ENCODE results near the gene CASTOR1.

CASTOR1 gene

GRCh38 chr22:30263883-30264282, 25.4 kb downstream of the CASTOR1 start:
- DNase-seq (ENCODE audit: low spot score): no peak

DNA sequence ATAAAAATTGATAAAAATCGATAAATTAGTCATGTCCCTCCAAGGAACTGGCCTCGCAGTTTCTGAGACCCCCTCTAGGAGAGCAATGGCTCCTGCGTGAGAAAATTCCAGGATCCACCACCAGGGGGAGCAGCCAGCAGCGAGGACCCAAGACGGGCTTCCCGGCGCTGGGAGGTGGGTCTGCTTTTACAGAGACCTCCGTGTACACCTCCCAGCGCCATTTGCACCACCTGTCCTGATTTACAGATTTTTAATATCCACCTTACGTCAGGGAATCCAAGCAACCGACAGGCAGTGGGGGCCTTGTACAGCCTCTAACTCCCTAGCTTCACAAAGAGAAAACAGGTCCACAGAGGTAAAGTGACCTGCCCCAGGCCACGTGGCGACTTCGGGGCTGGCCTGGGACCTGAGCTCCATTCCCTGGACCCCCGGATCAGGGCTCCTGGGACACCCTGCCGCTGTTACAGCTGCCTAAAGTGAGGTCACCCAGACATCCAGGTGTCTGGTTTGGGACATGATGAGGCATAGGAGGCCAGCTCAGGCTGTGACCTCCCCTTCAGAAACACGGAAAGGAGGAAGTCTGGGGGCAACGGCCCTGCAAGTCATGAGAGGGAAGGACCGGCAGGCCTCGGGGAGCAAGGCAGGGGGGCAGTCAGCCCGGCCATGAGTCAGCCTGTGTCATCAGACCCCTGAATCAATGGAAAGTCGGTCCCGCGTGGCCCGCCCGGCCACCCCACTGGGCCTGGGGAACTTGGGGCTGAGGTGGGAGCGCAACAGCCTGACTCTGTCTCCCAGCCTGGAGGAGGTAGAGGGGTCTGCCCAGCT, 26.2 kb downstream of the CASTOR1 start:
- peak; percentile 73 for DNase-seq (ENCODE audit: low spot score)

GRCh38 chr22:30262112-30262511, 27.2 kb downstream of the CASTOR1 start:
- DNase-seq (ENCODE audit: low spot score): no peak

DNA sequence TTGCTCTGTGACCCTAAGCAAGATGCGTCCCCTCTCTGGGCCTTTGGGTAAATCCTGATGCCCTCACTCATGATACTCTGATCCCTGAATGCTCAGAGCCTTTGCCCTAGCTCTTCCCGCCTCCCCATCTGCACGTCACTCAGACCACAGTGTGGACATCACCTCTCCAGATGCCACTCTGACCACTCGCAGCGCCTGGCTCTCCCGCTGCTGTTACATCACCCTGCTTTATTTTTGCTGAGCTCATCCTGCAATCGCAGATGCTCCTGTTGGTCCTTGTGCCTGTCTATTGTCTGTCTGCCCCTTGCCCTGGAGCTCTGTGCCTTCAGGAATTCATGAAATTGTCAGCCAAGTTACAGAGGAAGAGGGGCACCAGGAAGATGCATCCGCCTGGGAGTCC, 28.2 kb downstream of the CASTOR1 start:
- DNase-seq (ENCODE audit: low spot score): no peak

DNA sequence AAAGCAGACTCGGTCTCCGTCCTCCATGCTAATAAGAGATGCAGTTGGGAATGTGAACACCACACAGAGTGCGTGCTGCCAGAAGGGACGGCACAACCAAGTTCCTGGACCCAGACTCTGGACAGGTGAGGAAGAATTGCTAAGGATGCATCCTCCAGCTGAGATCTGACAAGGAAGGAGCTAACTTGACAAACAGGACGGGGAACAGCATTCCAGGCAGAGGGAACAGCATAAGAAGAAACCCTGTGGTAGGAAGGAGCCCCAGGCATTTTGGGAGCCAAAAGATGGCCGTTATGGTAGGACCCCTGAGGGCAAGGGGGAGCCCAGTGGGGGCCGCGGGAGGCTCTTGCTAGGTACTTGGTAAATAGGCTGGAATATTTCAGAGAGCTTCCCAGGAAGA, 28.6 kb downstream of the CASTOR1 start:
- DNase-seq (ENCODE audit: low spot score): no peak

GRCh38 chr22:30260276-30260675, 29.0 kb downstream of the CASTOR1 start:
- DNase-seq (ENCODE audit: low spot score): no peak

DNA sequence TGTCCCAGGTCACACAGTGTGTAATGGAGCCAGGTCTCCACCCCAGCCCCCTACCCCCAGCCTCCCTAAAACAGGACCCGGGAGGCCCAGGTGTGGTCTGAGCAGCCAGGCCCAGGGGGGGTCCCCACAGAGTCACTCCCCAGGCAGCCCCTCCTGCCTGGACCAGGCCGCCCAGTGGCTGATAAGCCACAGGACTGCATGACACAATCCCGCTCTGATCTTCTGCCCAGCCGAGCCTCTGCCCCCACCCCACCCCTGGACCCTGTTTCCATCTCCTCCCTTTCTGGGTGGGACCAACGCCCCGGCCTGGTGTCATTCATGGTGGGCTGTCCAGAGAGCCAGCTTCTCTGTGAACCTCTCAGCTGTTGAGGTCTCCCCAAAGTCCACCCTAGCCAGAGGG, 35.0 kb downstream of the CASTOR1 start:
- DNase-seq (ENCODE audit: low spot score): no peak

DNA sequence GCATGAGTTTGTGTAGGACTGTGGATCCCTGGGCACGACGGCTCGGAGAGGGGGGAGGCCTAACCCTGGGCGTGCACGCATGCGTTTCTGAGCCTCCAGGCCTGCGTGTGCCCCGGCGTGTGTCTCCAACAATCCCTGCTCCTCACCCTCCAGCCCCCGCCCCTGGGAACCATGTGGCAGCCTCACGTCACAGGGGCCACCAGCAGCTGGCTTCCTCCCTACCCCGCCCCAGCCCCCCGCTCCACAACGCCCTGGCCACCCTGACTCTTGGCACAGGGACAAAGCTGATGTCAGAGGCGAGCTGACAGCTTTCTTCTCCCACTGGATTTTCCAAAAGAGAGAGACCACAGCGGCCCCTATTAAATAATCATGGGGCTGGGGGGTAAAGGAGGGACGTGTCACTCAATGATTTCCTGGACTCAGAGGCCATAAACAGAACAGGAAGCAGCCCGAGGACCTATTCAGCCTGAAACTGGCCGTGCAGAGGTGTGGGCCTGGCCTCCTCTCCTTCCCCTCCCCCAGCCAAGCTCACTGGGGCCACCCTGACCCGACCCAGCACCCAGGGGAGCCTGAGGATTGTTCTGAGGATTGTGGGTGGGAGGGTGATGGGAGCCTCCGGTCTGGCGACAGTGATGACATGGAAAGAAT, 36.0 kb downstream of the CASTOR1 start:
- peak; percentile 26 for DNase-seq (ENCODE audit: low spot score)

GRCh38 chr22:30252411-30253204, 36.7 kb downstream of the CASTOR1 start:
- DNase-seq (ENCODE audit: low spot score): no peak

GRCh38 chr22:30251711-30252110, 37.6 kb downstream of the CASTOR1 start:
- DNase-seq (ENCODE audit: low spot score): no peak

GRCh38 chr22:30250661-30251267, 38.5 kb downstream of the CASTOR1 start:
- peak; percentile 40 for DNase-seq (ENCODE audit: low spot score)

DNA sequence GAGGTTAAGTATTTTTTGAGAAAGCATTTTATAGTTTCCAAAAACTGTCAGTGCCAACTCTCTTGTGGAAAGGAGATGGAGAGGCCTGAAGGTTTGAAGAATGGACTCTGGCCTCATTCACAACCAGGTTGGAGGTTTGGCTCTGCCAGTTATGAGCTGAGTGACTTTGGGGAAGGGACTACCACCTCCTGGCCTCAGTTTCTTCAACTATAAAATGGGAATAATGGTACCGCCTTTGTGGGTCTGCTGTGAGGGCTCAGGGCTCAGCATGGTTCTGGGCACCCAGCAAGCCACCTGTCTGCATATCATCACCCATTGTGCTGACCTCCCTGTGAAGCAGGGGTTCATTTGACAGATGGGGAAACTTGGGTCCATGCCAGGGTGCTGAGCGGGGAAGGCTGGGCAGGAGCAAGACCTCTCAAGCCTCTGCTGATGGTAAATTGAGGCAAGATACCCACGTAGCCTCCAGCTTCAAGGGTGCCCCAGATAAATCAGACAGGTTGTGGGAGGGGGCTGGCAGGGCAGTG, 39.2 kb downstream of the CASTOR1 start:
- DNase-seq (ENCODE audit: low spot score): no peak

GRCh38 chr22:30249049-30250038, 40.0 kb downstream of the CASTOR1 start:
- no peak for DNase-seq (ENCODE audit: low spot score)

DNA sequence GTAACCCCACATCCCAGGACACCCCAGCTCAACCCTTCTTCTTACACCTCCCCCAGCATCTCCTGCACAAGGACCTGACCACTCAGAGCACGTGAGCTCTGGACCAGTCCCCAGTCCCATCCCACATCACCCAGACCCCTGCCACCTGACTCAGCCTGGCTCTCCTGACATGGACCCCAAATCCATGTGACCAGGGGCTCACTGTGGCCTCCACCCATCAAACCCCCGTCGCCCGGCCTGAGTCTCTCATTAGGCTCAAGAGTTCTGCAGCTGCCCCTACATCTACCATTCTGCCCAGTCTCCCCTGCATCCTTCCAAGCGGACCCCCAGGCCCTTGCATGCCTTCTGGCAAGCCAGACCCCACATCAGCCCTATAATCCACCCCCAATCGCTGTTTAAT, 40.8 kb downstream of the CASTOR1 start:
- DNase-seq (ENCODE audit: low spot score): no peak

DNA sequence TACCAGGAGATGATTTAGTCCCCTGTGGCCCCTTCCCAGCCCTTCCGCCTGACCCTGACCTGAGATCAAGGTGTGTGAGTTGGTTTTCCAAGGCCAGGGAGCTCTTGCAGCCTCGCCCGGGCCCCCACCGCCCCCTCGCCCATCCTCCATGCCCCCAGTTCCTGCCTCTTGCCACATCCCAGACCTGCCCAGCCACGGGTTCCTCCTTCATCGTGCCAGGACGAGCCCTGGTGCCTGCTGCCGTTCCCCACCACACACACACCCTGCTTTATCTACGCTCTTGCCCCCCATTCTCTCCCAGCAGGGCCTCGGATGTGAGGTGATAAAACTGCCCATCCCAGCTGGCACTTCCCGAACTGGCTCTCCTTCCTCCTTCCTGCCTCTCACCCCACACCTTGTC, 41.3 kb downstream of the CASTOR1 start:
- no peak for DNase-seq (ENCODE audit: low spot score)

DNA sequence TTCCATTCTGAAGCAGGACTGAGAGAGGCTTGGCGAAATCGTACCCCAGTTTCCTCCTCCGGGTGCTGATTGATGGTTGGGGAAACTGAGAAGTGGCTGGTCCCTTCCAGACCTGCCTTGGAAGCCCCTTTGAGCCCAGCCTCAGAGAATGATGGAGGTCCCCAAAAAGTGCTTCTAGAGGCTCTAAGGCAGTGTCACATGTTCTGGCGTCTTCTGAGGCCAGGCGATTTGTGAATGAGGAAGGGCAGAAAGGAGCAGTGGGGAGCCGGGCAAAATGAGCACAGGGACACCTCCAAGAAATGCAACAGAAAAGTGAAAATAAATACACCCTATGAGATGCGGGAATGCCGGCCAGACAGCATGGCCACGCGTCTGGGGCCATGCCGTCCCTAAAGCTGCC, 41.7 kb downstream of the CASTOR1 start:
- DNase-seq (ENCODE audit: low spot score): no peak

GRCh38 chr22:30246814-30247376, 42.4 kb downstream of the CASTOR1 start:
- peak; percentile 66 for DNase-seq (ENCODE audit: low spot score)

DNA sequence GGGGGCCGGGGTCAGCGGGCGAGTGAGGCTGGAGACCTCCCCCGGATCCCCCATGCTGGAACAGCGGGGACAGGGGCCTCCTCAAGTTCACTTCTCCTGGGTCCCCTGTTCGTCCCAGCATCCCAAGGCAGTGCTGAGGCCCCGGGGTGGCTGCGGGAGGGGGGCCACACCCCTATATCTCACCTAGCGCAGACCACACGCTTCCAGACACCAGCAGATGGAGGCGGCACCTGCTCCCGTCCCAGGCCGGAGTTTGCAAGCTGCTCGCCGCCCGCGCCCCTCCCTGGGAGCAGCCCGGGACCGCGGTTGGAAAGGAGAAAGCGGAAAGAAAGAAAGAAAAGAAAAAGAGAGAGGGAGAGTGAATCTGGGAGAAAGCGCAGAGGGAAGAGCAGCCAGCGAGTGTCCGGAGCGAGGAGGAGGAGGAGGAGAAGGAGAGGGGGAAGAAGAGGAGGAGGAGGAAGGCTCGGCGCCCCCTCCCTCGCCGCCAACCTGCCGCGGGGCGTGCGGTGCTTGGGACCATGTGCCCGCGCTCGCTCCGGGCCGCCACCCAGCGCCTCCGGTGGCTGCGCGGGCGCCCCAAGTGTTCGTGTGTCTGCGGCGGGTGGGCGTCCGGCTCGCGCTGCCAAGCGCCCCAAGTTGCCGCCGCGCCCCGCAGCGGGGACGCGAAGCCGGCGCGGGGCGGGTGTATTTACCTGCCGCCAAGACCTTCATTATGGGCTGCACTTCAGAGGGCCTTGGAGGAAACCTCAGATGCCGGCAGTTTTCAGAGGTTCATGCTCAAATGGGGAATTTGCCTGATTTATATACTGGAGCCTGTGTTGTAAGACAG, 43.1 kb downstream of the CASTOR1 start, which contains the start of gene LIF:
Gene LIF (minus strand): TSS at position 775 of the 829 bp plus-strand sequence. CDS start 64 bp downstream, at position 711.
- no peak for DNase-seq (ENCODE audit: low spot score)

- DNase-seq (ENCODE audit: low spot score): no peak
Measured at GRCh38 chr22:30245181-30245984, 43.9 kb downstream of the CASTOR1 start.
